IPS DF 6.9 (cell line): ENCODE measurements around the gene SRRM3.
"Not testable (repeated sequence)": the region's sequence is repeated elsewhere in the genome, so short reads cannot be mapped to it uniquely, and the experiment has no call there.

ENCODE experiments used
- DNase-seq: peaks from one replicate; pipeline ENCODE4 v3.0.0-alpha.2; 2013; ENCODE audit warnings: low read depth, low spot score
- H3K27ac ChIP-seq: one replicate; pipeline ENCODE4 v1.5.1; 2013; ENCODE audit warnings: low read length, control low read depth
- H3K27me3 ChIP-seq: 2 replicates; pipeline ENCODE4 v1.6.1; 2013; ENCODE audit warnings: mild to moderate bottlenecking, low read length; ENCODE audit not compliant: control insufficient read depth, insufficient read depth
- H3K36me3 ChIP-seq: 2 replicates; pipeline ENCODE4 v1.6.1; 2013; ENCODE audit warnings: low read length; ENCODE audit not compliant: control insufficient read depth, insufficient read depth
- H3K4me1 ChIP-seq: 2 replicates; pipeline ENCODE4 v1.6.1; 2013; ENCODE audit warnings: low read length; ENCODE audit not compliant: control insufficient read depth, insufficient read depth
- H3K4me3 ChIP-seq: 2 replicates; pipeline ENCODE4 v1.5.1; 2013; ENCODE audit warnings: mild to moderate bottlenecking, low read length
- H3K9me3 ChIP-seq: 2 replicates; pipeline ENCODE4 v1.6.1; 2013; ENCODE audit warnings: low read length, inconsistent platforms; ENCODE audit not compliant: control insufficient read depth, insufficient read depth
- WGBS: extraction: QIAGEN DNeasy Blood & Tissue Kit; methylation state at CpG from one replicate; pipeline ENCODE4 v1.1.7; 2013; ENCODE audit warnings: mixed read lengths, missing lambda C conversion rate; ENCODE audit not compliant: insufficient read length, insufficient coverage; 5-methylcytosine and 5-hydroxymethylcytosine counted together

SRRM3 gene

GRCh38 chr7:76290847-76291350 lies 89.2 kb downstream of the SRRM3 start:
- H3K27me3 ChIP-seq, DNase-seq, H3K4me3 ChIP-seq, H3K9me3 ChIP-seq, H3K36me3 ChIP-seq, H3K27ac ChIP-seq, H3K4me1 ChIP-seq: not testable (repeated sequence)
- no CpG with 5 or more reads among the region's 6 CpGs for WGBS

GRCh38 chr7:76291351-76292212 lies 89.9 kb downstream of the SRRM3 start:
- peak; percentile 94 for DNase-seq
- H3K9me3 ChIP-seq, result no peaks in the 10 kb centered on the region
- H3K27ac ChIP-seq, result no peak overlapping the region
- no peak overlapping the region for H3K4me3 ChIP-seq
- peaks cover 5% of the 10 kb centered on the region for H3K4me1 ChIP-seq
- no CpG with 5 or more reads among the region's 30 CpGs for WGBS
- H3K36me3 ChIP-seq, result no peaks in the 10 kb centered on the region
- no peaks in the 10 kb centered on the region for H3K27me3 ChIP-seq

- no peak for DNase-seq
- WGBS, result no CpG with 5 or more reads among the region's 5 CpGs
- H3K36me3 ChIP-seq, result no peaks in the 10 kb centered on the region
- no peaks in the 10 kb centered on the region for H3K9me3 ChIP-seq
- peaks cover 5% of the 10 kb centered on the region for H3K4me1 ChIP-seq
- H3K4me3 ChIP-seq, result no peak overlapping the region
- H3K27me3 ChIP-seq, result no peaks in the 10 kb centered on the region
- H3K27ac ChIP-seq, result no peak overlapping the region
Measured at GRCh38 chr7:76292213-76292573, 90.5 kb downstream of the SRRM3 start.

GRCh38 chr7:76292911-76293310 lies 91.2 kb downstream of the SRRM3 start:
- not testable (repeated sequence) for DNase-seq, H3K27ac ChIP-seq, H3K36me3 ChIP-seq, H3K27me3 ChIP-seq, H3K4me1 ChIP-seq, H3K4me3 ChIP-seq, H3K9me3 ChIP-seq
- no CpG with 5 or more reads among the region's 5 CpGs for WGBS

- no peaks in the 10 kb centered on the region for H3K27me3 ChIP-seq
- DNase-seq, result no peak
- WGBS, result no CpG with 5 or more reads among the region's 8 CpGs
- H3K9me3 ChIP-seq, result no peaks in the 10 kb centered on the region
- peaks cover 5% of the 10 kb centered on the region for H3K4me1 ChIP-seq
- no peak overlapping the region for H3K27ac ChIP-seq
- no peak overlapping the region for H3K4me3 ChIP-seq
- H3K36me3 ChIP-seq, result no peaks in the 10 kb centered on the region
Measured at GRCh38 chr7:76293407-76293901, 91.8 kb downstream of the SRRM3 start.

GRCh38 chr7:76294344-76295024 lies 92.8 kb downstream of the SRRM3 start:
- Histone ChIP-seq H3K36me3 (no peaks in the 10 kb centered on the region), H3K9me3 (no peaks in the 10 kb centered on the region), H3K27ac (no peak overlapping the region), H3K4me3 (no peak overlapping the region), H3K27me3 (no peaks in the 10 kb centered on the region), H3K4me1 (peaks cover 4% of the 10 kb centered on the region)
- WGBS, result no CpG with 5 or more reads among the region's 20 CpGs
- no peak for DNase-seq

GRCh38 chr7:76296743-76297740 lies 95.3 kb downstream of the SRRM3 start:
- Histone ChIP-seq H3K4me1 (no peaks in the 10 kb centered on the region; the same call in 1 of the 2 replicates), H3K9me3 (no peaks in the 10 kb centered on the region), H3K36me3 (no peaks in the 10 kb centered on the region), H3K27me3 (no peaks in the 10 kb centered on the region), H3K27ac (no peak overlapping the region), H3K4me3 (no peak overlapping the region)
- WGBS, result no CpG with 5 or more reads among the region's 22 CpGs
- no peak for DNase-seq

GRCh38 chr7:76300166-76300731 lies 98.6 kb downstream of the SRRM3 start:
- Histone ChIP-seq H3K27ac (no peak overlapping the region), H3K36me3 (no peaks in the 10 kb centered on the region), H3K9me3 (no peaks in the 10 kb centered on the region), H3K4me3 (no peak overlapping the region), H3K27me3 (no peaks in the 10 kb centered on the region), H3K4me1 (peaks cover 3% of the 10 kb centered on the region; the same call in 1 of the 2 replicates)
- no peak for DNase-seq
- WGBS, result no CpG with 5 or more reads among the region's 7 CpGs

GRCh38 chr7:76301000-76301399 lies 99.3 kb downstream of the SRRM3 start:
- Histone ChIP-seq H3K27ac (no peak overlapping the region), H3K36me3 (no peaks in the 10 kb centered on the region), H3K9me3 (no peaks in the 10 kb centered on the region), H3K27me3 (no peaks in the 10 kb centered on the region), H3K4me3 (no peak overlapping the region), H3K4me1 (peaks cover 3% of the 10 kb centered on the region; the same call in 1 of the 2 replicates)
- no CpG with 5 or more reads among the region's 3 CpGs for WGBS
- no peak for DNase-seq
